Caco-2 (cell line): ENCODE data around the gene TPH2. TPM values are rescaled to one million over a fixed set of nuclear protein-coding genes. Genes with fewer than 3 reads are reported as not detected.

Experiments used
- BruUV-seq: library from RNA; stranded (reverse); fragments of 400-500 nt; replicated peaks from 2 replicates; lab custom pipeline; 2021; lab: Mats Ljungman, UMichigan
- CTCF ChIA-PET: fragments of 300-600 bp; sonication (Branson Sonifier 250); formaldehyde crosslinking; loops from one replicate; lab custom pipeline; 2022; ENCODE audit warnings: antibody characterized with exemption; lab: Charles Lee
- POLR2A ChIA-PET: fragments of 300-600 bp; sonication (Branson Sonifier 250); formaldehyde crosslinking; loops from one replicate; lab custom pipeline; 2022; ENCODE audit warnings: antibody characterized with exemption; lab: Charles Lee
- DNase-seq, 2 experiments: peaks; one replicate each; pipeline versions ENCODE4 v3.0.0 to v3.0.0-alpha.2; 2020 to 2022
- H3K27me3 ChIP-seq: replicated peaks from 2 replicates; pipeline ENCODE4 v1.6.0; 2011; ENCODE audit warnings: low read length; ENCODE audit not compliant: control insufficient read depth, insufficient read depth
- H3K36me3 ChIP-seq: 2 replicates; pipeline ENCODE4 v1.5.1; 2011; ENCODE audit warnings: low read length; ENCODE audit not compliant: control insufficient read depth, insufficient read depth
- H3K4me1 ChIP-seq: fragments of 250-450 bp; sonication (Bioruptor Pico); 2 replicates; pipeline ENCODE4 v1.5.1; 2020; ENCODE audit warnings: mild to moderate bottlenecking
- H3K4me3 ChIP-seq: 2 replicates; pipeline ENCODE4 v1.5.1; 2011; ENCODE audit warnings: low read depth, mild to moderate bottlenecking, control low read depth, low read length
- H3K9me3 ChIP-seq: fragments of 250-450 bp; sonication (Bioruptor Pico); 2 replicates; pipeline ENCODE4 v1.5.1; 2020; ENCODE audit warnings: mild to moderate bottlenecking, moderate library complexity
- H3K27ac Mint-ChIP-seq: one replicate; pipeline ENCODE4 v1.8.0; 2022; ENCODE audit warnings: mixed read lengths; ENCODE audit not compliant: unreplicated experiment
- H3K27me3 Mint-ChIP-seq: one replicate; pipeline ENCODE4 v1.8.0; 2022; ENCODE audit warnings: mixed read lengths; ENCODE audit not compliant: insufficient read depth, unreplicated experiment
- H3K36me3 Mint-ChIP-seq: one replicate; pipeline ENCODE4 v1.8.0; 2022; ENCODE audit warnings: mild to moderate bottlenecking, mixed read lengths; ENCODE audit not compliant: insufficient read depth, unreplicated experiment
- H3K4me1 Mint-ChIP-seq: one replicate; pipeline ENCODE4 v1.8.0; 2022; ENCODE audit warnings: low read depth, mixed read lengths; ENCODE audit not compliant: unreplicated experiment
- H3K4me3 Mint-ChIP-seq: one replicate; pipeline ENCODE4 v1.8.0; 2022; ENCODE audit warnings: mild to moderate bottlenecking, moderate library complexity, mixed read lengths; ENCODE audit not compliant: unreplicated experiment
- H3K9me3 Mint-ChIP-seq: one replicate; pipeline ENCODE4 v1.8.0; 2022; ENCODE audit warnings: mixed read lengths; ENCODE audit not compliant: unreplicated experiment
- intact Hi-C: fragments of 100-400 bp; cut with micrococcal nuclease; formaldehyde crosslinking; loops from one replicate; pipeline ENCODE4 v1.10.0; 2022; ENCODE audit not compliant: unreplicated experiment
- total RNA-seq: library from RNA; stranded (reverse); gene quantifications from 2 replicates; pipeline ENCODE4 v1.2.3, GENCODE V29; 2022
- TF ChIP-seq, protein P1 (sequence below), 2 experiments: fragments of 200-600 bp in 1 of 2; IDR thresholded peaks; 1 replicate in 1 of 2; 2 replicates in 1 of 2; pipeline versions ENCODE4 v1.5.1 to v1.8.0; 2011 to 2022; ENCODE audit warnings: antibody characterized with exemption in 1 of 2, control low read depth in 1 of 2, inconsistent platforms in 1 of 2, low read depth in 1 of 2, low read length in 1 of 2, mild to moderate bottlenecking in 1 of 2, moderate library complexity in 1 of 2; ENCODE audit not compliant: insufficient read depth in 1 of 2, severe bottlenecking in 1 of 2, unreplicated experiment in 1 of 2

TPH2 gene
- total RNA-seq, 1 experiment from 2014 or later: not detected

DNA sequence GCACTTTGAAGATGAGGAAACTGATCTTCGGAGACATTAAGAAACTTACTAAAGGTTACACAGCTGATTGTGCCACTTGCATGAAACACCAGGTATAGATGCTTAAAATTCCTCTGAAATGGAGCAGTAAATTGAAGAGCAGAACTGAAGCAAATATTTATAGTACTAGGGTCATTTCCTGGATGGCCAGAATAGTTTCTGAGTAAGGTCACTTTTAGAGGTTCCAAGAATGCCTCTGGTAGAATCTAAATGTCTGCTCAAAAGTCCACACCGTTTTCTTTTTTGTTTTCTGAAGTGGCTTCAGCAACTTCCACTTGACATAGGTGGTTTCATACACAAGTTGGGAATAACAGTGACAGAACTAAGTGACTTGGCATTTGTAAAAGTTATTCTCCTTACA, 19.4 kb downstream of the TPH2 start:
- BruUV-seq: no TSS peak
- POLR2A ChIA-PET: no interaction called here
- Mint-ChIP-seq H3K4me1 (peaks cover 26% of the 10 kb centered on the region), H3K27ac (peak overlapping the region; percentile 59), H3K27me3 (no peaks in the 10 kb centered on the region), H3K36me3 (no peaks in the 10 kb centered on the region), H3K9me3 (no peaks in the 10 kb centered on the region), H3K4me3 (no peak overlapping the region)
- peak in 1 of 2 experiments; percentile 24 for DNase-seq
- intact Hi-C loops: loop anchor here (10.0 kb wide), 1 partner anchor 97 kb away; no protein-coding TSS in a partner anchor
- TF ChIP-seq, protein P1, sequence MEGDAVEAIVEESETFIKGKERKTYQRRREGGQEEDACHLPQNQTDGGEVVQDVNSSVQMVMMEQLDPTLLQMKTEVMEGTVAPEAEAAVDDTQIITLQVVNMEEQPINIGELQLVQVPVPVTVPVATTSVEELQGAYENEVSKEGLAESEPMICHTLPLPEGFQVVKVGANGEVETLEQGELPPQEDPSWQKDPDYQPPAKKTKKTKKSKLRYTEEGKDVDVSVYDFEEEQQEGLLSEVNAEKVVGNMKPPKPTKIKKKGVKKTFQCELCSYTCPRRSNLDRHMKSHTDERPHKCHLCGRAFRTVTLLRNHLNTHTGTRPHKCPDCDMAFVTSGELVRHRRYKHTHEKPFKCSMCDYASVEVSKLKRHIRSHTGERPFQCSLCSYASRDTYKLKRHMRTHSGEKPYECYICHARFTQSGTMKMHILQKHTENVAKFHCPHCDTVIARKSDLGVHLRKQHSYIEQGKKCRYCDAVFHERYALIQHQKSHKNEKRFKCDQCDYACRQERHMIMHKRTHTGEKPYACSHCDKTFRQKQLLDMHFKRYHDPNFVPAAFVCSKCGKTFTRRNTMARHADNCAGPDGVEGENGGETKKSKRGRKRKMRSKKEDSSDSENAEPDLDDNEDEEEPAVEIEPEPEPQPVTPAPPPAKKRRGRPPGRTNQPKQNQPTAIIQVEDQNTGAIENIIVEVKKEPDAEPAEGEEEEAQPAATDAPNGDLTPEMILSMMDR (IDR thresholded peaks at IDR 0.05; ENCODE audit: insufficient read depth in 1 of 2, low read depth in 1 of 2, low read length in 1 of 2, severe bottlenecking in 1 of 2, unreplicated experiment in 1 of 2): no peak
- no peaks in the 10 kb centered on the region for H3K9me3 ChIP-seq
- no peaks in the 10 kb centered on the region for H3K36me3 ChIP-seq
- H3K4me3 ChIP-seq: no peak overlapping the region
- H3K4me1 ChIP-seq: peaks cover 24% of the 10 kb centered on the region
- H3K27me3 ChIP-seq: no peaks in the 10 kb centered on the region
- CTCF ChIA-PET: no interaction called here

DNA sequence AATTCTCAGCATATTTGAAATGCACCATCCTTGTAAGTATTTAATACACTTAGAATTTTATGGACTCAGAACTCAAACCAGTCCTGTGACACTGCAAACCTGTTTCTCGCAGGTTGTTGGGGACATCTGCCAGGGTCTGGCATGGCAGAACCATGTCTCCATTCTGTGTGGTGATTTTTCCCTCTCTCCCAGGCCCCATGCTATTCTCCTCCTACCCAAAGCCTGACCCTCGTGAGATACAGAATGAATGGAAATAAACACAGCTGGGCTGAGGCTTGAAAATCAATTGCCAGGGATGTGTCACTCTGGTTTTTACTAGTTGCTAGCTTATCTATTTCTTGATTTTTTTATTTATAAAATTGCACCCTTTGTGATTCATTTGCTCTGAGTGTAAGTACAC, 19.8 kb downstream of the TPH2 start:
- intact Hi-C loops: loop anchor here (10.0 kb wide), 1 partner anchor 96 kb away; no protein-coding TSS in a partner anchor
- Mint-ChIP-seq H3K4me3 (no peak overlapping the region), H3K36me3 (no peaks in the 10 kb centered on the region), H3K4me1 (peaks cover 25% of the 10 kb centered on the region), H3K27ac (peak overlapping the region; percentile 59), H3K9me3 (no peaks in the 10 kb centered on the region), H3K27me3 (no peaks in the 10 kb centered on the region)
- no peak overlapping the region for H3K4me3 ChIP-seq
- no peak for DNase-seq
- no peaks in the 10 kb centered on the region for H3K36me3 ChIP-seq
- no peaks in the 10 kb centered on the region for H3K9me3 ChIP-seq
- peaks cover 24% of the 10 kb centered on the region for H3K4me1 ChIP-seq
- no TSS peak for BruUV-seq
- H3K27me3 ChIP-seq: no peaks in the 10 kb centered on the region
- TF ChIP-seq, protein P1 (IDR thresholded peaks at IDR 0.05; ENCODE audit: insufficient read depth in 1 of 2, low read depth in 1 of 2, low read length in 1 of 2, severe bottlenecking in 1 of 2, unreplicated experiment in 1 of 2): no peak
- POLR2A ChIA-PET: no interaction called here
- CTCF ChIA-PET: no interaction called here

- Mint-ChIP-seq H3K9me3 (no peaks in the 10 kb centered on the region), H3K27me3 (no peaks in the 10 kb centered on the region), H3K36me3 (no peaks in the 10 kb centered on the region), H3K4me3 (no peak overlapping the region), H3K27ac (no peak overlapping the region), H3K4me1 (peaks cover 19% of the 10 kb centered on the region)
- no peak for DNase-seq
- H3K36me3 ChIP-seq: no peaks in the 10 kb centered on the region
- BruUV-seq: no TSS peak
- intact Hi-C loops: loop anchor here (10.0 kb wide), 1 partner anchor 96 kb away; no protein-coding TSS in a partner anchor
- H3K4me3 ChIP-seq: no peak overlapping the region
- ChIA-PET CTCF (no interaction called here), POLR2A (no interaction called here)
- H3K9me3 ChIP-seq: no peaks in the 10 kb centered on the region
- H3K27me3 ChIP-seq: no peaks in the 10 kb centered on the region
- H3K4me1 ChIP-seq: peaks cover 24% of the 10 kb centered on the region
- TF ChIP-seq, protein P1 (IDR thresholded peaks at IDR 0.05; ENCODE audit: insufficient read depth in 1 of 2, low read depth in 1 of 2, low read length in 1 of 2, severe bottlenecking in 1 of 2, unreplicated experiment in 1 of 2): no peak
These were observed 20.4 kb downstream of the TPH2 start for GRCh38 chr12:71958993-71959578.
